Stimulated activated CD8-positive, alpha-beta memory T cell treated with anti-CD3 and anti-CD28 coated beads, Interleukin-12 subunit alpha, Interleukin-12 subunit beta, amount 100 ng/mL, for 4 hours (primary cell): Measurements from ENCODE around the gene UBE4B.
A peak's percentile ranks its signal among the peaks of the same experiment; 100 is the strongest.
"Not testable (repeated sequence)": the region's sequence is repeated elsewhere in the genome, so short reads cannot be mapped to it uniquely, and the experiment has no call there.

ENCODE experiments used
- DNase-seq: peaks from one replicate; pipeline ENCODE4 v3.0.0-alpha.2; 2020; ENCODE audit warnings: low read depth

Gene UBE4B

GRCh38 chr1:10073371-10073770, 40.6 kb downstream of the UBE4B start:
- DNase-seq, result not testable (repeated sequence)

- peak; percentile 30 for DNase-seq
Observed at GRCh38 chr1:10074059-10074851, 41.5 kb downstream of the UBE4B start.

DNA sequence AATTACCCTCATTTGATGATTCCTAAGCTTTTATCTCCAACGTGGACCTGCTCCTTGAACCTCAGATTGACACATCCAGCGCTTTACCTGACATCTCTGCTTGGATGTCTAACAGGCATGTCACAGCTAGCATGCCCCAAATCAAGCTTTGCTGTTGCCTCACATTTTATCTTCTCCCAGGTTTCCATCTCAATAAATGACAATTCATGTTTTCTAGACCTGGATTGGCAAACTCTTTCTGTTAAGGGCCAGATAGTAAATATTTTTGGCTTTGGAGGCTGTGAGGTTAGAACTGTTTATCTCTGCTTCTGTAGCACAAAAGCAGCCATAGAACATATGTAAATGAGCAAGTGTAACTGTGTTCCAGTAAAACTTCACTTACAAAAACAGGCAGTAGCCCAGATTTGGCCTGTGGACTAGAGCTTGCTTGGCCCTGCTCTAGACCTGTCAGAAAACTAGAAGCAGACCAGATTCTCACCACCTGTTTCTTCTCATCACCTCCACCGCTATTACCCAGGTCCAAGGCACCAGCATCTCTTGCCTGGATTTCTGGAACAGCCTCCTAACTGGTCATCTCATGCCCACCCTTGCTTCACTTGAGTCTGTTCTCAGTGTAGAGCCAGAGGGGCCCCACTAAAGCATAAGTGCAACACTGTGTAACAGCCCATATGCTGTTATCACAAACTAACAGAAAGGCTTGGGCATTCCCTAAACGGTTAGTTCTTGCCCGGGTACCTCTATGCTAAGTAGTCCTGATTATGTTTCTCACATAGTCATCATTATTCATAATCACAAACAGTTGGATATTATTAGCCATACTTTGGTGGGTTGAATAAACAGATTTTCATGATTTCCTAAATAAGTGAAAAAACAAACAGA, 42.3 kb downstream of the UBE4B start:
- no peak for DNase-seq

DNA sequence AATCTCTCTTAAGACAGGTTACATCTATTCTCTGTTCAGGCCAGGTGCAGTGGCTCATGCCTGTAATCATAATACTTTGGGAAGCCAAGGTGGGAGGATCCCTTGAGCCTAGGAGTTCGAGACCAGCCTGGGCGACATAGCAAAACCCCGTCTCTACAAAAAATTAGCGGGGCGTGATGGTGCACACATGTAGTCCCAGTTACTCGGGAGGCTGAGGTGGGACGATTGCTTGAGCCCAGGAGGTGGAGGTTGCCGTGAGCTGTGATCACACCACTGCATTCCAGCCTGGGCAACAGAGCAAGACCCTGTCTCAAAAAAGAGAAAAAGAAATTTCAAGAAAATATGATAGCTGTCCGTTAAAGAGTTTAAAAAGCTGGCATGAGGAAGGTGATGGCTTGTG, 43.0 kb downstream of the UBE4B start:
- DNase-seq, result no peak

GRCh38 chr1:10078494-10078893, 45.7 kb downstream of the UBE4B start:
- DNase-seq, result no peak

DNA sequence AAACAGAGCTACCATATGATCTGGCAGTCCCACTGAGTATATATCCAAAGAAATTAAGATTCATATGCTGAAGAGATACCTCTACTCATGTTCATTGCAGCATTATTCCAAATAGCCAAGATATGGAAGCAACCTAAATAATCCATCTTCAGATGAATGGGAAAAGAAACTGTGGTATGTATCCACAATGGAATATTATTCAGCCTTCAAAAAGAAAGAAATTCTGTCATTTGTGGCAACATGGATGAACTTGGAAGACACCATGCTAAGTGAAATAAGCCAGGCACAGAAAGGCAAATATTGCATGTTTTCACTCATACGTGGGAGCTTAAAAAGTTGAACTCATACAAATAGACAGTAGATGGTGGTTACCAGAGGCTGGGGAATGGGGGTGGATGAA, 47.8 kb downstream of the UBE4B start:
- no peak for DNase-seq

DNA sequence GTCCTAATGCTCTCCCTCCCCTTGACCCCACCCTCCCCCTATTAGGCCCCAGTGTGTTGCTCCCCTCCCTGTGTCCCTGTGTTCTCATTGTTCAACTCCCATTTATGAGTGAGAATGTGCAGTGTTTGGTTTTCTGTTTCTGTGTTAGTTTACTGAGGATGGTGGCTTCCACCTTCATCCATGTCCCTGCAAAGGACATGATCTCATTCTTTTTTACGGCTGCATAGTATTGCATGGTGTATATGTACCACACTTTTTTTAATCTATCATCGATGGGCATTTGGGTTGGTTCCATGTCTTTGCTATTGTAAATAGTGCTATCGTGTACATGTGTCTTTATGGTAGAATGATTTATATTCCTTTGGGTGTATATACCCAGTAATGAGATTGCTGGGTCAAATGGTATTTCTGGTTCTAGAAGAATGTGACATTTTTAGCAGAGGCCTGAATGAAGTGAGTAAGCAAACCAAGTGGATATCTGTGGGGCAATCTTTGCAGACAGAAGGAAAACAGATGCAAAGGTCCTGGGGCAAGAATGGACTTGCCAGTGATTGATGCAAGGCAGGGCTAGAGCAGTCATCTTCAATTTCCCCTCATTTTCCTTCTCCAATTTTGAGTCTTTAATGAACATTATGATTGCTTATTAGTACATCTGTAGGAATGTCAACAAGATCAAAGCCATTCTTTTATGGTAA, 50.2 kb downstream of the UBE4B start:
- no peak for DNase-seq

GRCh38 chr1:10084045-10084444, 51.3 kb downstream of the UBE4B start:
- DNase-seq, result no peak

GRCh38 chr1:10085076-10085475, 52.3 kb downstream of the UBE4B start:
- DNase-seq, result no peak

GRCh38 chr1:10087210-10087609, 54.5 kb downstream of the UBE4B start:
- DNase-seq, result no peak

- no peak for DNase-seq
Observed at GRCh38 chr1:10101929-10102328, 69.2 kb downstream of the UBE4B start.

- no peak for DNase-seq
Observed at GRCh38 chr1:10103193-10103592, 70.4 kb downstream of the UBE4B start.

GRCh38 chr1:10104834-10105233, 72.1 kb downstream of the UBE4B start:
- DNase-seq, result no peak

- DNase-seq, result no peak
Observed at GRCh38 chr1:10105484-10105883, 72.7 kb downstream of the UBE4B start.

- no peak for DNase-seq
Observed at GRCh38 chr1:10106241-10106640, 73.5 kb downstream of the UBE4B start.

- no peak for DNase-seq
Observed at GRCh38 chr1:10106756-10107475, 74.2 kb downstream of the UBE4B start.

GRCh38 chr1:10107476-10107847, 74.7 kb downstream of the UBE4B start:
- not testable (repeated sequence) for DNase-seq

DNA sequence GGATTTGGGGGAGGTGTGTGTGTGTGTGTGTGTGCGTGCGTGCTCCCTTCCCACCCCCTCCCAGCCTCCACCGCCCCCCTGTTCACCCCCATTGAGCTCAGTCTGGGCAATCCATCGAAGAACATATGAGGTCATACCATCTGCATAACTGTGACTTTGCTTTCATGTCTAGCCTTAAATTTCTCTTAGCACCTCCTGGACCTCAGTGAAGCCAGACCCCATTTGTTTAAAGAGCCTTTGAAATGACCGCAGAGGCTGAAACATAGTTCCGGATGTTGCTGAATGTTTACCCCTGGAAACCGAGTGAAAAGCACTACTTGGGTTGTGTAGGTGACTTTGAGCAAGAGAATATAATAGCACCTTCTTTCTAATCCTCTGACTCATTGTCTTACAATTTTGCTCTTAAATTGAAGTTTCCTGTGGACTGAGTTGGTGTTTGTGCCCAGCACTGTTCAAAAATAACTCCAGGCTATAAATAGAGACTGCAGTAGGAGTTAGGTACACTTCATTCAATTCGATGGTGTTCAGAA, 75.4 kb downstream of the UBE4B start:
- no peak for DNase-seq

GRCh38 chr1:10108948-10109708, 76.4 kb downstream of the UBE4B start:
- DNase-seq, result no peak

- DNase-seq, result no peak
Observed at GRCh38 chr1:10113501-10113900, 80.7 kb downstream of the UBE4B start.

- DNase-seq, result no peak
Observed at GRCh38 chr1:10114746-10115145, 82.0 kb downstream of the UBE4B start.
